ENCODE measurements around the gene CERCAM.

CERCAM gene

GRCh38 chr9:128485414-128485855 lies 64.8 kb downstream of the CERCAM start:
- Histone ChIP-seq H3K9me3 (ENCODE audit: control insufficient read depth, low read length) (no peaks in the 10 kb centered on the region), H3K9ac (ENCODE audit: low read length) (no peak overlapping the region), H3K4me1 (ENCODE audit: control insufficient read depth, insufficient read depth, low read length) (no peaks in the 10 kb centered on the region), H3K27me3 (ENCODE audit: control insufficient read depth, insufficient read depth, low read length) (no peaks in the 10 kb centered on the region), H3K4me3 (ENCODE audit: low read length) (no peak overlapping the region), H3K36me3 (ENCODE audit: control insufficient read depth, insufficient read depth, low read length) (no peaks in the 10 kb centered on the region)

GRCh38 chr9:128486201-128486600 lies 65.5 kb downstream of the CERCAM start:
- Histone ChIP-seq H3K9me3 (ENCODE audit: control insufficient read depth, low read length) (no peaks in the 10 kb centered on the region), H3K4me3 (ENCODE audit: low read length) (no peak overlapping the region), H3K4me1 (ENCODE audit: control insufficient read depth, insufficient read depth, low read length) (no peaks in the 10 kb centered on the region), H3K36me3 (ENCODE audit: control insufficient read depth, insufficient read depth, low read length) (no peaks in the 10 kb centered on the region), H3K9ac (ENCODE audit: low read length) (no peak overlapping the region), H3K27me3 (ENCODE audit: control insufficient read depth, insufficient read depth, low read length) (no peaks in the 10 kb centered on the region)

All from mucosa of stomach (tissue), 1 donor.